Smooth muscle cell (in vitro differentiated cells): ENCODE results near the gene RBM23. TPM values are rescaled to one million over a fixed set of nuclear protein-coding genes. Genes with fewer than 3 reads are reported as not detected.
A peak's percentile ranks its signal among the peaks of the same experiment; 100 is the strongest.
"Not testable (repeated sequence)": the region's sequence is repeated elsewhere in the genome, so short reads cannot be mapped to it uniquely, and the experiment has no call there.

ENCODE experiments used
- DNase-seq: peaks from one replicate; lab custom pipeline; 2025; ENCODE audit not compliant: unreplicated experiment; lab: John Stamatoyannopoulos, UW
- H2AFZ ChIP-seq: fragments of 200-600 bp; sonication (generic); 2 replicates; pipeline ENCODE4 v1.6.0; 2016; ENCODE audit warnings: antibody characterized with exemption, low read depth, mild to moderate bottlenecking
- H3F3A ChIP-seq: fragments of 200-600 bp; sonication (generic); 2 replicates; pipeline ENCODE4 v1.6.0; 2017; ENCODE audit warnings: antibody characterized with exemption, low read depth
- H3K27ac ChIP-seq: fragments of 200-600 bp; sonication (generic); 2 replicates; pipeline ENCODE4 v1.5.1; 2016; ENCODE audit warnings: low read depth, mild to moderate bottlenecking
- H3K27me3 ChIP-seq: fragments of 200-600 bp; sonication (generic); 2 replicates; pipeline ENCODE4 v1.6.1; 2016; ENCODE audit warnings: low read depth, mild to moderate bottlenecking
- H3K36me3 ChIP-seq: fragments of 200-600 bp; sonication (generic); 2 replicates; pipeline ENCODE4 v1.5.1; 2016; ENCODE audit warnings: low read depth
- H3K4me1 ChIP-seq: fragments of 200-600 bp; sonication (generic); 2 replicates; pipeline ENCODE4 v1.5.1; 2016; ENCODE audit warnings: low read depth
- H3K4me2 ChIP-seq: fragments of 200-600 bp; sonication (generic); 2 replicates; pipeline ENCODE4 v1.6.0; 2016; ENCODE audit warnings: mild to moderate bottlenecking
- H3K4me3 ChIP-seq: fragments of 200-600 bp; sonication (generic); 2 replicates; pipeline ENCODE4 v1.5.1; 2016; ENCODE audit warnings: mild to moderate bottlenecking
- H3K79me2 ChIP-seq: fragments of 200-600 bp; sonication (generic); 2 replicates; pipeline ENCODE4 v1.6.0; 2016; ENCODE audit warnings: low read depth, mild to moderate bottlenecking
- H3K9ac ChIP-seq: fragments of 200-600 bp; sonication (generic); 2 replicates; pipeline ENCODE4 v1.6.0; 2016; ENCODE audit warnings: low read depth
- H3K9me3 ChIP-seq: fragments of 200-600 bp; sonication (generic); replicated peaks from 2 replicates; pipeline ENCODE4 v1.5.1; 2016; ENCODE audit warnings: low read depth
- H4K20me1 ChIP-seq: fragments of 200-600 bp; sonication (generic); 2 replicates; pipeline ENCODE4 v1.6.0; 2016; ENCODE audit warnings: low read depth
- CTCF ChIP-seq: fragments of 200-600 bp; sonication (generic); IDR thresholded peaks from 2 replicates; pipeline ENCODE4 v1.5.1; 2017; ENCODE audit warnings: borderline replicate concordance, mild to moderate bottlenecking, antibody characterized with exemption; ENCODE audit not compliant: insufficient read depth, poor library complexity, severe bottlenecking
- WGBS: methylation state at CpG from one replicate; pipeline ENCODE4 v1.1.7; 2016; ENCODE audit warnings: low lambda C conversion rate; 5-methylcytosine and 5-hydroxymethylcytosine counted together
- polyA plus RNA-seq: library from polyadenylated mRNA; unstranded; fragments of >200 nt; fragmentation: Nextera tagmentation; extraction: Ambion mirVana; gene quantifications from 2 replicates; pipeline ENCODE4 v1.2.1, GENCODE V29; 2016
- total RNA-seq: library from RNA; depleted of rRNA; stranded (reverse); fragments of >200 nt; gene quantifications from 2 replicates; pipeline ENCODE4 v1.2.3, GENCODE V29; 2014

Gene RBM23
- total and polyA plus RNA-seq, 2 experiments from 2014 or later = 59.3 to 112 TPM

- Histone ChIP-seq H3K4me3 (peak overlapping the region; percentile 42), H3K4me2 (peak overlapping the region; percentile 83), H3F3A (peaks cover 8% of the 10 kb centered on the region), H3K9ac (peak overlapping the region; percentile 54), H4K20me1 (no peaks in the 10 kb centered on the region), H3K4me1 (peaks cover 13% of the 10 kb centered on the region), H3K36me3 (peaks cover 7% of the 10 kb centered on the region), H3K9me3 (no peaks in the 10 kb centered on the region), H3K27me3 (no peaks in the 10 kb centered on the region), H3K79me2 (peaks cover 39% of the 10 kb centered on the region), H3K27ac (peak overlapping the region; percentile 88), H2AFZ (peak overlapping the region; percentile 70)
- no peak for TF ChIP-seq CTCF
- WGBS = 28% methylated on average over 10 of the region's 10 CpGs
- DNase-seq = no peak
These were observed 612 bp upstream of the RBM23 start for GRCh38 chr14:22919601-22919921.

GRCh38 chr14:22915886-22916521 lies 2.9 kb downstream of the RBM23 start:
- 96% methylated on average over 8 of the region's 8 CpGs for WGBS

GRCh38 chr14:22914836-22915235 lies 4.1 kb downstream of the RBM23 start:
- 100% methylated on average over 4 of the region's 4 CpGs for WGBS
- not testable (repeated sequence) for H3K27ac ChIP-seq, H3K9ac ChIP-seq, H3K4me3 ChIP-seq, H2AFZ ChIP-seq, H3K36me3 ChIP-seq, H3K9me3 ChIP-seq, H3K27me3 ChIP-seq, H3F3A ChIP-seq, H3K4me2 ChIP-seq, H4K20me1 ChIP-seq, DNase-seq
- H3K4me1 ChIP-seq = peaks cover 13% of the 10 kb centered on the region
- peaks cover 80% of the 10 kb centered on the region for H3K79me2 ChIP-seq

More at GRCh38 chr14:22915886-22916521, 2.9 kb downstream of the RBM23 start:
- no peak overlapping the region for H3K4me2 ChIP-seq
- DNase-seq = no peak
- TF ChIP-seq CTCF = no peak
- H3K4me3 ChIP-seq = no peak overlapping the region
- no peak overlapping the region for H3K27ac ChIP-seq
- H3K9ac ChIP-seq = no peak overlapping the region
- no peak overlapping the region for H2AFZ ChIP-seq
- peaks cover 13% of the 10 kb centered on the region for H3K4me1 ChIP-seq
- peaks cover 3% of the 10 kb centered on the region for H4K20me1 ChIP-seq
- H3K9me3 ChIP-seq = no peaks in the 10 kb centered on the region
- peaks cover 74% of the 10 kb centered on the region for H3K79me2 ChIP-seq
- H3F3A ChIP-seq = peaks cover 8% of the 10 kb centered on the region
- H3K27me3 ChIP-seq = no peaks in the 10 kb centered on the region
- no peaks in the 10 kb centered on the region for H3K36me3 ChIP-seq

- Histone ChIP-seq H2AFZ (no peak overlapping the region), H3K9me3 (no peaks in the 10 kb centered on the region), H3K4me1 (no peaks in the 10 kb centered on the region), H3K4me2 (no peak overlapping the region), H3K4me3 (no peak overlapping the region), H3K36me3 (peaks cover 10% of the 10 kb centered on the region), H3K27ac (no peak overlapping the region), H3F3A (no peaks in the 10 kb centered on the region), H4K20me1 (peaks cover 3% of the 10 kb centered on the region), H3K27me3 (no peaks in the 10 kb centered on the region), H3K9ac (no peak overlapping the region), H3K79me2 (peaks cover 64% of the 10 kb centered on the region)
- TF ChIP-seq CTCF = no peak
- 96% methylated on average over 5 of the region's 5 CpGs for WGBS
- no peak for DNase-seq
These were observed 8.0 kb downstream of the RBM23 start for GRCh38 chr14:22910916-22911315.
